NCI-H2081 treated with DMSO at 0.1 percent for 48 hours (cell line): ENCODE results near the gene OR1F1.

Source experiments
- DNase-seq: peaks from one replicate; lab custom pipeline; 2025; lab: John Stamatoyannopoulos, UW

Gene OR1F1

GRCh38 chr16:3249020-3249419, 61.0 kb downstream of the OR1F1 start:
- DNase-seq: no peak

GRCh38 chr16:3249451-3249850, 61.4 kb downstream of the OR1F1 start:
- DNase-seq: no peak

GRCh38 chr16:3252967-3253366, 65.0 kb downstream of the OR1F1 start:
- DNase-seq: no peak

GRCh38 chr16:3254309-3254708, 66.3 kb downstream of the OR1F1 start:
- no peak for DNase-seq
